GM19193 (cell line): ENCODE measurements around the gene CDH13.

Experiments
- POLR2A ChIP-seq: IDR thresholded peaks from 4 replicates; pipeline ENCODE4 v1.6.1; 2011; ENCODE audit not compliant: insufficient read depth, insufficient read length; ENCODE audit errors: extremely low read depth

CDH13 gene

DNA sequence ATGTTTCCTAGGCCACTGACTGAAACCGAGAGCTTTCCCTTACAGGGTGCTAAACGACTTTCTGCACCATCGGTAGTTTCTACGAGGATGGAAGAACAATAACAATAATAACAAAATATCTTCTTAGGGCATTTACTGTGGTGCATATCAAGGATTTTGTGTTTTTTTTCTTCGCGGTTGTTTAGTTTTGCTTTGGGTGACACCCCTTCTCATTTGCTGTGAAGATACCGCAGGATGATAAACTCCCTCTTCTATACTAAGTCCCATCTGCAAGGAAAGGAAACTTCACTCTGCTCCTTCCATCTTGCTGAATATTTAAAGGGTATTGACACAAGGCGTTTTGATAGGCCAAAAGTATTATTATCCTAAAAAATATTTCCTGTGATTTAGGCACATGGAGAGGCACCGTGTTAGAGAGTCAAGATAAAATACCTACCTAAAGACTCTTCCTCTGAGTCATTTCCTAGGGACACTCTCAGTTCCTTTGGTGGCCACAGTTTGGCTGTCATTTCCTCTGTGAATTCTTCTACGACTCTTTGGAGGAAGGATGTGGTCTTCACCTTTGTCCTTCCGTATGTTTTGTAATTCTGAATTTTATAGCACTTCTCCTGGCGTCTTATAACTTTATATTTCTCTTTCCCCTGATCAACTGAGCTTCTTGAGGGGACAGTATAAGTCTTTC lies 318.8 kb downstream of the CDH13 start:
- no peak for TF ChIP-seq POLR2A

- no peak for TF ChIP-seq POLR2A
These were observed 320.9 kb downstream of the CDH13 start for GRCh38 chr16:82947698-82948097.

DNA sequence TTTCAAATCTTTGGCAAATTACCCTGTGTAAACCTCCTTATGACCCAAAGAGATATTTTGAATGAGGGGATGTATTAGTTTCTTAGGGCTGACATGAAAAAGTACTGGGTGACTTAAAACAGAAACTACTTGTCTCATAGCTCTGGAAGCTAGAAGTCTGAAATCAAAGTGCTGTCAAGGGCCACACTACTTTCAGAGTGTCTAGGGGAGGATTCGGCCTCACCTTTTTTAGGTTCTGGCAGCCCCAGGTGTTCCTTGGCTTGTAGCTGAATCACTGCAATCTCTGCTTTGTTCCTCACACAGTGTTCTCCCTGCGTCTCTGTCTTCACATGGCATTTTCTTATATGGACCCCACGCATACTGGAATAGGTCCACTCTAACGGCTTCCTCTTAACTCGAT lies 322.2 kb downstream of the CDH13 start:
- no peak for TF ChIP-seq POLR2A

DNA sequence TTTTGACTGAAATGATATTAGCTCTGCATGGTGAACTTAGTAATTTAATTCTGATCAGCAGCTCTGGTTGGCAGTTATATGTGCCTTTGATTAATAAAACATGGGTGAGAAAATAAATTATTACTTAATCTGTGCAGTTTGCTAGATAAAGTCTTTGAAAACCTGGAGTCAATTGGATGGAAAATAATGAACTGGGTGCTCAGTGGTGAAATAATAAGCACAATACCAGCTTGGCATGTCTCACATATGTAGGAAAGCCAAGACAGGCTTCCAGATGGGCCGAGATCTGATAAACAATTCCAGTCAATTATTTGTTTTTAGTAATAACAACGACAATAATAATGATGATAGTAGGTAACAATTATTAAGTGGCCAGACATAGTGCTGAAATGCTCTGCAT lies 326.7 kb downstream of the CDH13 start:
- no peak for TF ChIP-seq POLR2A

DNA sequence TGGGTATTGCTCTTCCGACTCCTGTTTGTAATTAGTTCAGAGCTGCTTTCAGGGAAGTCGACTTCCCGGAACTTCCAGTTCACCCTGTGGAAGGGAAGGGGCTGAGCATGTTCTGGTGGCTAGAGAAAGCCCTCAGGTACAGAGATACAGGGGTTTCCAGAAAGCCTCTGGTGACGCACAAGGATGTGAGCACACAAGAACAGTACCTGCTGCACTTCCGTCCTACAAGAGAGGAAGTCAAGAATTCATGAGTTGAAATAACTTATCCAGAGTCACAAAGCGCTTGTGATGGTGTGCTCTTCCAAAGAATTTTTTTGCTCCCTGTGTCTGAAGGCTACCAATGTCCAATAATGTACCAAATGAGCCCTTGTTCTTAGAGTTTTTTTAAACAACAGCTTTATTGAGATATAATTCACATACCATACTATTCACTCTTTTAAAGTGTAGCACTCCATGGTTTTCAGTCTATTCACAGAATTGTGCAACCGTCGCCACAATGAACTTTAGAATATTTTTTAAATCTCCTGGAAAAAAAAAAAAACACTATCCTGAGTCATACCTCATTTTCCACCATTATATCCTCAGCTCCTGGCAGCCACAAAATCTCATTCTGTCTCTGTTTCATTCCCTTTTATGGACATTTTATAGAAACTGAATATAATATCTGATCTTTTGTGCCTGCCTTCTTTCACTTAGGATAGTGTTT lies 327.6 kb downstream of the CDH13 start:
- no peak for TF ChIP-seq POLR2A

DNA sequence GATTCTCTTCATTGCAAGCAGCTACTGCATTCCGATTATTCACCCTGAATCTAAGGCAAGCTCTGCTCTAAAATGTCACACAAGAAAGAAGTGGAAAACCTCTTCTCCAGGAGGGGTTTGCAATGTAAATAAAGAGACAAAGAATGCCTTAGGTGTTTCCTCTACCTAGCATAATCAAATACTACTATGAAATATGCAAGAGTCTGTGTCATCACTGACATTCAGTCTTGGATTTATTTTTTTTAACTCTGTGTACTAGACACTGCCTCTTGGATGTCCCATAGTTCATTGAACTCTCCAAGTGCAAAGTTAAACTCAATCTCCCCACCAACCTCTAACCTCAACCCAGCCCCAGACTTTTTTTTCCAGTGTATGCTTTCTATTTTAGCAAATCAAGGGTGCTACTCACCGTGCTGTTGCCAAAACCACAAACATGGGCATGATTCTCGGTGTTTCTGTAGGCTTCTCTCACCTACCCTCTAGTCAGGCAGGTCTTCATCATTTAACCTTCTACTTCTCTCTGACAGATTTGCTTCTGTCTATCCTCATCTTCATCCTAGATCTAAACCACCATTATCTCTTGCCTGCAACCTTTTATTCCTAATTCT lies 329.1 kb downstream of the CDH13 start:
- TF ChIP-seq POLR2A, result no peak

GRCh38 chr16:82957212-82957611 lies 330.4 kb downstream of the CDH13 start:
- TF ChIP-seq POLR2A, result no peak

DNA sequence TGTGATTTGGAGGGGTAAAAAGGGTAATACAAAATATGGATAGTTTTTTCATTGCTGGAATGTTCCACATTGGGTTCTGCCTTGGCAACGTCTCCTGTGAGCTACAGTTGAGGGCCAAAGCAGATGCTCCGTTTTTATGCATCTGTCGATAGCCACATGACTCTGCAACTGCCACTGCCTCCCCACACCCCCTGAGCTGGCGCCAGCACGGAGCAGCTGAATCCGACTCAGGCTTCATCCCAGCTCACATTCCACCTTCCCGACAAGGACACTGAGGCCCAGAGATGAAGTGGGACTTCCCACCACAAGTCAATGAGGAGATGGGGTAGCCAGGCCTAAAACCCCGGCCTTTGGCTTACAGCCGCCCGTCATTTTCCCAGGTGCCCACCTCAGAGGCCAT lies 334.1 kb downstream of the CDH13 start:
- no peak for TF ChIP-seq POLR2A

GRCh38 chr16:82963653-82964052 lies 336.9 kb downstream of the CDH13 start:
- no peak for TF ChIP-seq POLR2A

DNA sequence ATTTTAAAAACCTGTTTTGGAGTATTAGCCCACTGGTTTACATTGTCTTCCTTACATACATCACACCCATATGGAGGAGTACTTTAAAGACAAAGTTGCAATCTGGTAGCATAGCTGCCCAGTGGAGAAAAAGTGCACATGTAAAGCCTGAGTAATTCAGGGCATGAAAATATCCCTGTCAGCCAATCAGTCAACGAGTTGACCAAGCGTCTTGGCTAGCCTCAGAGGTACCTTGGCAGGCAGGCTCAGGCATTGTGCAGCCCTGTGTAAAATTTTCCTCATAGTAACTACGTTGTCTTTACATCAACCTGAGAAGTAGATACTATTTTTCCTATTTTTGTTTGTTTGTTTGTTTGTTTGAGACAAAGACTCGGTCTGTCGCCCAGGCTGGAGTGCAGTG lies 339.0 kb downstream of the CDH13 start:
- no peak for TF ChIP-seq POLR2A

DNA sequence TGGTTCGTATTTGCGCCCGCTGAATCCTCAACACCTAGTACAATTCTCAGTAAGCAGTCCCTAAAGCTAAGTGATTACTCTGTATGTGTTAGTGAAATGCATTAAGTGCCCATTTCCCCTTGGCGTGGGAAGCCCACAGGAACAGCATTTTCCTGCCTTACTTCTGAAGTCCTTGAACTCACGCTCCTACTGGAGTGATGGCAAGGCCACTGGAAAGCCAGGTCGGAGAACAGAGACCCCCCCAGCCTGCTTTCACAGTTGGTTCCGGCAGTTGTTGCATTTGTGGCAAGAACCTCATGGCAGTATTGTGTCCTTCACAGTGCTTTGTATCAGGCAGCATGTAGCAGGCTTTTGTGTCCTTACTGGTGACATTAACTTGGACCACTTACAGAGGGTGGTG lies 340.7 kb downstream of the CDH13 start:
- TF ChIP-seq POLR2A, result no peak

- TF ChIP-seq POLR2A, result no peak
These were observed 344.4 kb downstream of the CDH13 start for GRCh38 chr16:82971126-82971525.

- no peak for TF ChIP-seq POLR2A
These were observed 345.7 kb downstream of the CDH13 start for GRCh38 chr16:82972331-82972919.

DNA sequence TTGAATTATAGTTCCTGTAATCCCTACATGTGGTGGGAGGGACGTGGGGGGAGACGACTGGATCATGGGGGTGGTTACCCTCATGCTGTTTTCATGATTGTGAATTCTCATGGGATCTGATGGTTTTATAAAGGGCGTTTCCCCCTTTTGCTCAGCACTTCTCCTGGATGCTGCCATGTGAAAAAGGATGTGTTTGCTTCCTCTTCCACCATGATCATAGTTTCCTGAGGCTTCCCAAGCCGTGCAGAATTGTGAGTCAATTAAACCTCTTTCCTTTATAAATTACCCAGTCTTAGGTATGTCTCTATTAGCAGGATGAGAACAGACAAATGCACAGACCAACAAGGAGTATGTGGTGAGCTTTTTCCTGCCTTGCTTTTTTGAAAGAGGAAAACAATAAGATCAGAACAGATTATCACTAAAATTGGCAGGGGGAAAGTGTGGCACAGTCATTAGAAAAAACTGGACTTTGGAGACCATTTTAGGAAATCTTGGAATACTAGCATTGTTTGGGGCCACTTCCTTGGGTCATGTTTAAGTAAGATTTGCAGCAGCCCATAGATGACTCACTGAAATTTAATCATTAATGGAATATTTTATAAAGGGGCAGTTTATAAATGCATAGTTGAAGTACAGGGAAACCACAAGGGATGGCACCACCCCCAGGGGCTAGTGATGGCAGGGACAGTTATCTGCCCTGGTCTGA lies 352.8 kb downstream of the CDH13 start:
- TF ChIP-seq POLR2A, result no peak

GRCh38 chr16:82980810-82981209 lies 354.0 kb downstream of the CDH13 start:
- no peak for TF ChIP-seq POLR2A
